Common myeloid progenitor, CD34-positive (primary cell): ENCODE measurements around the gene PHPT1.

Experiments
- CTCF ChIA-PET: fragments of 350-600 bp; sonication (Branson Sonifier 250); formaldehyde crosslinking; loops from one replicate; lab custom pipeline; 2021; ENCODE audit warnings: antibody characterized with exemption; lab: Charles Lee
- POLR2A ChIA-PET: fragments of 350-600 bp; sonication (Branson Sonifier 250); formaldehyde crosslinking; loops from one replicate; lab custom pipeline; 2021; ENCODE audit warnings: antibody characterized with exemption; lab: Charles Lee
- DNase-seq, 3 donors: peaks; one replicate each; pipeline versions ENCODE4 v3.0.0 to v3.0.0-alpha.2; 2013
- H3K27ac ChIP-seq, 2 experiments: 1 replicate in 1 of 2; 2 replicates in 1 of 2; pipeline ENCODE4 v1.7.0; 2013; ENCODE audit warnings: inconsistent platforms in 2 of 2, low read length in 2 of 2, mild to moderate bottlenecking in 2 of 2, low read depth in 1 of 2, moderate library complexity in 1 of 2; ENCODE audit not compliant: severe bottlenecking in 2 of 2, insufficient read depth in 1 of 2, poor library complexity in 1 of 2
- H3K27me3 ChIP-seq, 5 experiments: replicated peaks in 2 of 5; 1 replicate in 3 of 5; 2 replicates in 2 of 5; pipeline versions ENCODE4 v1.6.1 to v1.7.0; 2013; ENCODE audit warnings: low read length in 4 of 5, mild to moderate bottlenecking in 2 of 5, moderate library complexity in 2 of 5, inconsistent platforms in 1 of 5; ENCODE audit not compliant: insufficient read depth in 5 of 5, control insufficient read depth in 4 of 5
- H3K36me3 ChIP-seq, 4 experiments: 1 replicate in 2 of 4; 2 replicates in 2 of 4; pipeline versions ENCODE4 v1.6.1 to v1.7.0; 2013; ENCODE audit warnings: low read length in 3 of 4, control low read depth in 1 of 4, mild to moderate bottlenecking in 1 of 4; ENCODE audit not compliant: control insufficient read depth in 4 of 4, insufficient read depth in 4 of 4
- H3K4me1 ChIP-seq, 4 experiments: 1 replicate in 3 of 4; 2 replicates in 1 of 4; pipeline versions ENCODE4 v1.6.1 to v1.7.1; 2013; ENCODE audit warnings: low read length in 3 of 4, mild to moderate bottlenecking in 3 of 4, control low read depth in 1 of 4, inconsistent platforms in 1 of 4, moderate library complexity in 1 of 4; ENCODE audit not compliant: control insufficient read depth in 4 of 4, insufficient read depth in 4 of 4; ENCODE audit errors: control extremely low read depth in 1 of 4
- H3K4me3 ChIP-seq, 7 experiments: 1 replicate in 4 of 7; 2 replicates in 3 of 7; pipeline versions ENCODE4 v1.5.1 to v1.7.0; 2013; ENCODE audit warnings: mild to moderate bottlenecking in 7 of 7, low read length in 6 of 7, moderate library complexity in 6 of 7, inconsistent platforms in 2 of 7, low read depth in 2 of 7, control low read depth in 1 of 7; ENCODE audit not compliant: insufficient read depth in 4 of 7, control insufficient read depth in 1 of 7; ENCODE audit errors: extremely low read depth in 1 of 7
- H3K9me3 ChIP-seq, 5 experiments: 1 replicate in 4 of 5; 2 replicates in 1 of 5; pipeline versions ENCODE4 v1.6.1 to v1.7.1; 2013; ENCODE audit warnings: low read length in 4 of 5, mild to moderate bottlenecking in 2 of 5, inconsistent platforms in 1 of 5, low read depth in 1 of 5, moderate library complexity in 1 of 5; ENCODE audit not compliant: control insufficient read depth in 4 of 5, insufficient read depth in 2 of 5; ENCODE audit errors: control extremely low read depth in 1 of 5
- WGBS: methylation state at CpG from one replicate; pipeline ENCODE4 v1.1.5; 2013; ENCODE audit not compliant: insufficient coverage; 5-methylcytosine and 5-hydroxymethylcytosine counted together

The PHPT1 gene

DNA sequence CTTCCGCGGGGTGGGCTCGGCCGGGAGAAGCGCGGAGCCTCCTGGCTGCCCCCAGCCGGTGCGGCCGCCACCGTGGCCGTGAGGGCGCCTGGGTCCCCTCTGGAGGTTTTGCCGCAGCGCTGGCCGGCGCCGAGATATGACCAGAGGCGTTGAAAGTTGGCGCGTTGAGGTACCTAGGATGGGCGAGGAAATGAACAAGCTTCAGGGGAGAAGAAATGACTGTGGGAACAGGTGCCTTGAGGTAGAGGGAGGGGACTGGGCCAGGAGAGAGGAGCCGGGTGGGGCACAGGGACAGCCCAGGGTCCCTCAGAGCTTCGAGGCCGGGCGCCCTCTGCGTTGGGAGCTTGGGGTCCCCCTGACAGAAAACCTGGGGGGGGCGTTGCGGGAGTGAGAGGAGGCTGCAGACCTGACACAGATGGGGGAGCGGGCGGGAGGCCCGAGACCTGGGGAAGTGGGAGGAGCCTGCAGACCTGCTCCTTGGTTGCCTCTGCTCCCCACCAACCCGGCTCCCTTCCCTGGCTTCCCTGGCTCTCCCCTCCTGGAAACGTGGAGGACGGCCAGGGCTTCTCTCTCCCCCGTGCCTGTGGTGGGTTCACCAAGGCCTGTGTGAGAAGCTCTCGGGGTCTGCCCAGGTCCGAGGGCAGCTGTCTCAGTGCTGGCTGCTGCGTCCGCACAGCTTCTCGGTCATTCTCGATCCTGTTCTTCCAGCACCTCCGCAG lies 27.2 kb upstream of the PHPT1 start:
- peak overlapping the region in 3 of 7 experiments; percentile 63 to 64 (median 64) for H3K4me3 ChIP-seq
- H3K36me3 ChIP-seq: peaks cover 10 to 43% (median 22%) of the 10 kb centered on the region in 4 experiments
- H3K27me3 ChIP-seq: peaks cover 0 to 8% (median 0%) of the 10 kb centered on the region in 5 experiments
- 79% methylated on average over 39 of the region's 42 CpGs for WGBS
- POLR2A ChIA-PET: interaction anchor here (0.7 to 1.3 kb wide), 2 partner anchors 19 to 171 kb away, joined by 3 read pairs; no protein-coding TSS in a partner anchor
- no peak overlapping the region for H3K27ac ChIP-seq
- CTCF ChIA-PET: interaction anchor here (0.6 to 2.2 kb wide), 5 partner anchors 10 to 1614 kb away, joined by 3 to 10 read pairs (median 3); partner anchors contain the start of genes FBXW5 and RABL6
- H3K4me1 ChIP-seq: peaks cover 0 to 10% (median 5%) of the 10 kb centered on the region in 4 experiments
- no peaks in the 10 kb centered on the region for H3K9me3 ChIP-seq
- no peak for DNase-seq

DNA sequence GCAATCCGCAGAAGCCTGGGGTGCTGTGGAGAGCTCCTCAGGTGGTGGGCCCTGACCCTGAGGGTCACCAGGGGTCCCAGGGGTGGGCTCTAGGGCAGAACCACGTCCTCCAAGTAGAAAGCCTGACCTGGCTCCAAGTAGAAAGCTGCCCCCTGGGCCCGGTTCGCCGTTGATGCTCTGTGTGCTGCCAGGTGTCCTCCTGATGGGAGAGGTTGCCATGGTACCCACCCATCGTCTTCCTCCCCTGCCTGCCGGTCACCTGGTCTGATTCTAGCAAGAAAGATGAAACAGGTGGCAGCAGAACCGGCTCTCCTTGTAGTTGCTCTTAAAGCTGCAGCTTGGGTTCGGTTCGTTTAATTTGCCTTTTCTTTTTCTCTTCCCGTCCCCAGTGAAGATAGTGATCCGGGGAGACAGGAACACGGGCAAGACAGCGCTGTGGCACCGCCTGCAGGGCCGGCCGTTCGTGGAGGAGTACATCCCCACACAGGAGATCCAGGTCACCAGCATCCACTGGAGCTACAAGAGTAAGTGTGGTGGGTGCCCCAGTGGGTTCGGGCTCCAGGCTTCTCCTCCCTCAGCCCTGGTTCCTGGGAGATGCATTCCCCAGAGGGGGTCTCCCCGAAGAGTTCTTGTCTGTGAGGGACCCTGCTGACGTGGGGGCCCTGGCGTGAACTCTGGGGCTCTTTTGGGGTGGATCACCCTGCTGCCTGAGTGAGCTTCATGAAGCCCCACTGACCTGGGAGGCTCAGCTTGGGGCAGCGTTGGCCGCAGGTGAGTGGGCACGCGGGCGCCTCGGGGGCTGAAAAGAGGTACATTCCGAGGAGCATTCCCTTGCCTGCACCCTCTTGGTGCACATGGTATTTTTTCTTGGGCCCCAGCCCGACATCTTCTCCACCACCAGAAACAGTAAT lies 25.8 kb upstream of the PHPT1 start:
- no peak overlapping the region for H3K4me3 ChIP-seq
- ChIA-PET POLR2A (interaction anchor here (1.3 kb wide), 1 partner anchor 18 kb away, joined by 3 read pairs; no protein-coding TSS in a partner anchor), CTCF (interaction anchor here (0.6 to 2.2 kb wide), 7 partner anchors 8 to 1615 kb away, joined by 3 to 10 read pairs (median 4); partner anchors contain the start of genes CLIC3, FBXW5 and RABL6)
- no peak for DNase-seq
- H3K4me1 ChIP-seq: peaks cover 0 to 10% (median 5%) of the 10 kb centered on the region in 4 experiments
- peaks cover 0 to 8% (median 0%) of the 10 kb centered on the region in 5 experiments for H3K27me3 ChIP-seq
- H3K36me3 ChIP-seq: peaks cover 7 to 55% (median 27%) of the 10 kb centered on the region in 4 experiments
- H3K9me3 ChIP-seq: no peaks in the 10 kb centered on the region
- 94% methylated on average over 23 of the region's 30 CpGs for WGBS
- H3K27ac ChIP-seq: no peak overlapping the region

DNA sequence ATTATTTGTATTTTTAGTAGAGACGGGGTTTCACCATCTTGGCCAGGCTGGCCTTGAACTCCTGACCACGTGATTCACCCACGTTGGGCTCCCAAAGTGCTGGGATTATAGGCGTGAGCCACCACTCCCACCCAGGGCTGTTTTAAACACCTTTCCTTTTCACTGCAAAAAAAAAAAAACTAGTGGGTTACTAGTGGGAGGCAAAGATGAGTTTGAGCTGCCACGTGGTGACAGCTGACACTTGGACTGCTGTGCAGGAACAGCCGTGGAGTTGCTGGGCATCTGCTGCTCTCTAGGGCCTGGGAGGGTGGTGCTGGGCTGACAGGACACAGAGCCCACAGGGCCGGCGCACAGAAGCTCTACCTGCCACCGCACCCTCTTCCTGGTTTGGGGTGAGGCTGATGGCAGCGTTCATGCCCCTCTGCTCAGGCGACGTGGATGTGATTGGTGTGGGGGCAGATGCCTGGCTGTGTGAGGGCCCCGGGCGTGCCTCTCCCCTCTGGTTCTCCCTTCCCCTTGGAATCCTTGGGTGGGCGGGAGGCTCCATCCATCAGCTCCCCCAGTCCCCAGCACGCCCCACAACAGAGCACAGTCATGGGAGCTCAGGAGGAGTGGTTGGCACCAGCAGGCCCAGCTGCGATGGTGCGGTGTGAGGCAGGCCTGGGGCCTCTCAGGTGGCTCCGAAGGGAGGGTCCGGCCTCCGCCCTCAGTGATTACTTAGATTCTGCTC lies 24.5 kb upstream of the PHPT1 start:
- Histone ChIP-seq H3K27me3 (peaks cover 0 to 8% (median 0%) of the 10 kb centered on the region in 5 experiments), H3K9me3 (no peaks in the 10 kb centered on the region), H3K36me3 (peaks cover 7 to 68% (median 38%) of the 10 kb centered on the region in 4 experiments), H3K27ac (no peak overlapping the region), H3K4me1 (peaks cover 0 to 10% (median 5%) of the 10 kb centered on the region in 4 experiments), H3K4me3 (no peak overlapping the region)
- DNase-seq: no peak
- ChIA-PET CTCF (interaction anchor here (0.6 to 1.5 kb wide), 3 partner anchors 12 to 42 kb away, joined by 3 to 4 read pairs (median 4); no protein-coding TSS in a partner anchor), POLR2A (no interaction called here)
- 92% methylated on average over 14 of the region's 21 CpGs for WGBS

DNA sequence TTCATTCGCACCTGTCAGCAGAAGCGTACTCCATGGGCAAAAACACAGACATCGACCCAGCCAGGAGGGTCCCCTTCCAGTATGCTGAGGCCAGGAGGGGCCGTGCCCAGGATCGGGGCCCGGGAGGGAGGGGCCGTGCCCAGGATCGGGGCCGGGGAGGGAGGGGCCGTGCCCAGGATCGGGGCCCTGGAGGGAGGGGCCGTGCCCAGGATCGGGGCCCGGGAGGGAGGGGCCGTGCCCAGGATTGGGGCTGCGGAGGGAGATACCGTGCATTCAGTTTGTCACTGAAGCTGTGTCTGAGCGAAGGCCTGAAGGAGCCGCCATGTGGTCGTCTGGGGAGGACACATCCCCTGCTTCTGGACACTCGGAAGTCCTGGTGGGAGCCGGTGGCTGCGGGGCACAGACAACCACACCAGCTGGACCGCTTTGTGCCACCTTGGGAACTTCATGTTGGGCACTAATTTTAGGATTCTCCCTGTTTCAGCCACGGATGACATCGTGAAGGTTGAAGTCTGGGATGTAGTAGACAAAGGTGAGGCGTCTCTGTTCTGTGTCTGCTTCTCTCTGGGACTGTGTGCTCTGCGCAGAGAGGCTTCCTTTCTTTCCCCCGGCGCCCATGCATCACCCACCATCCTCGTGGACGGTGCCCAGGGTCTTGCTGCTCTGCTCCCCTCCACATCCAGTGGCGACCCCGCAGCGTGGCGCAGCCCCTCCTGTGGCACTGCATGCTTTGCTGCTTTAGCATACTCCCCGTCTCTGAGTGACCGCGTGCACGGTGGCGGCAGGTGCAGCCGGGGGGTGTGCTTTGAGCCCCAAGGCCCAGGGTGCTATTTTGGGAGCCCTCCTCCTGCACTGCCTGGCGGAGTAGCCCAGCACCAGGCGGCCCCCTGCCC lies 23.7 kb upstream of the PHPT1 start:
- no peaks in the 10 kb centered on the region for H3K9me3 ChIP-seq
- H3K4me1 ChIP-seq: peaks cover 0 to 10% (median 5%) of the 10 kb centered on the region in 4 experiments
- H3K27me3 ChIP-seq: peaks cover 0 to 8% (median 0%) of the 10 kb centered on the region in 5 experiments
- peaks cover 11 to 77% (median 42%) of the 10 kb centered on the region in 4 experiments for H3K36me3 ChIP-seq
- POLR2A ChIA-PET: no interaction called here
- 96% methylated on average over 41 of the region's 44 CpGs for WGBS
- H3K27ac ChIP-seq: no peak overlapping the region
- no peak overlapping the region for H3K4me3 ChIP-seq
- CTCF ChIA-PET: interaction anchor here (1.5 kb wide), 1 partner anchor 16 kb away, joined by 4 read pairs; no protein-coding TSS in a partner anchor
- no peak for DNase-seq

DNA sequence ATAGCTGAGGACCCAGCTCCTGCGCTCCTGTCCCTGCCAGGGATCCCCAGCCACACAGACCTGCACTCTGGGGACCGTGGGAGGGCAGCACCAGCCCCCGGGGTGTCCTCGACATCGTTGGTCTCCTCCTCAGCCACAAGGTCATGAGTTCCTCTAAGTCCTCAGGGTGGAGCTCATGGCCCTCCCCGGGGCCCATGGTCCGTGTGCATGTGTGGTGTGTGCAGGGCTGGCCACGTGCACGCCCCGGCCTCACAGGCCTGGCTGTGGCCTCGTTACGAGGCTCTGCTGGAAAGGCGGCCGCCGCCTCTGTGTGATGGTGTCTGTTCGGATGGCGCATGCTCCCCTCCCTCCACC lies 23.0 kb upstream of the PHPT1 start:
- no peak for DNase-seq
- no peaks in the 10 kb centered on the region for H3K9me3 ChIP-seq
- CTCF ChIA-PET: interaction anchor here (1.5 kb wide), 1 partner anchor 16 kb away, joined by 4 read pairs; no protein-coding TSS in a partner anchor
- H3K27ac ChIP-seq: no peak overlapping the region
- H3K4me3 ChIP-seq: no peak overlapping the region
- POLR2A ChIA-PET: no interaction called here
- peaks cover 0 to 5% (median 2%) of the 10 kb centered on the region in 4 experiments for H3K4me1 ChIP-seq
- H3K36me3 ChIP-seq: peaks cover 14 to 83% (median 47%) of the 10 kb centered on the region in 4 experiments
- WGBS: 98% methylated on average over 5 of the region's 17 CpGs
- peaks cover 0 to 3% (median 0%) of the 10 kb centered on the region in 5 experiments for H3K27me3 ChIP-seq
